Stimulated activated naive CD4-positive, alpha-beta T cell (primary cell): ENCODE data around the gene PCYT1B.
"Not testable (repeated sequence)": the region's sequence is repeated elsewhere in the genome, so short reads cannot be mapped to it uniquely, and the experiment has no call there.

Source experiments
- DNase-seq, 6 experiments: peaks; one replicate each; lab custom pipeline; 2025; lab: John Stamatoyannopoulos, UW

PCYT1B gene

DNA sequence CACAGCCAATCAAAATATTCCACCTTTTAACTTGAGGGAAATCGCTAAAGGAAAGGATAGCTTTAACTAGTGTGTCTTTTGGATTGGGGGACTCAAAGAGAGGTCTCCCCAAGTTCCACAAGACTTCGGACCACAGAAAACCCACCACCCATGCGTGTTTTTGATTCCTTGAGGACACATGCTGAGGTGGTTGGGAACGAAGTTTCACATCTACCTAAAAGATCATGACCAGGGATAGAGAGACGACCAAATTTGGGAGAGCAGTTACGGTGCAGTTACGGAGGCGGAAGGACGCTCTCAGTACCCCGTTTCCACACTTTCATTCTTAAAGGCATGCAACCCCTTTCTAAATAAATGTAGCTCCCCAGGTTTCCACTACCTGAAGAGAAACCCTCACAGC is 1.1 kb downstream of the PCYT1B start:
- no peak for DNase-seq

- no peak for DNase-seq
Observed at GRCh38 chrX:24643116-24643515, 4.0 kb downstream of the PCYT1B start.

DNA sequence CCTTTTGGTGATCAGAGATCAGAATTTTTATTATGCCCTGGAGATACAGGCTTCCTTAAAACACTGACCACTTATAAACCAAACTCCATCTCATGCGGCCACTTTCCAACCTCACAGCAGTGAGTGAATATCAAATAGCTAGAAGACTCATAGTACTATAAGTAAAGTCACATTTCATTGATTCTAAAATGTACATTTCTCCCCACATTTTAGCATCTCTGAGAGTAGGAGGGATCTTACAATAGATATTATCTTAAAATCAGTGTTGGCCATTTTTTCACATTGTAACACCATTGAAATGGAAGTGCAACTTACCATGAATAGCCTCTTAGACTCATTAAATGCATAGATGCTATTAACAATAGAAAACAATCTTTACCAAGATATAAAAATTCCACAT is 17.4 kb downstream of the PCYT1B start:
- DNase-seq, result no peak

GRCh38 chrX:24619647-24620046 is 27.5 kb downstream of the PCYT1B start:
- DNase-seq, result no peak

GRCh38 chrX:24610516-24610915 is 36.6 kb downstream of the PCYT1B start:
- no peak for DNase-seq

DNA sequence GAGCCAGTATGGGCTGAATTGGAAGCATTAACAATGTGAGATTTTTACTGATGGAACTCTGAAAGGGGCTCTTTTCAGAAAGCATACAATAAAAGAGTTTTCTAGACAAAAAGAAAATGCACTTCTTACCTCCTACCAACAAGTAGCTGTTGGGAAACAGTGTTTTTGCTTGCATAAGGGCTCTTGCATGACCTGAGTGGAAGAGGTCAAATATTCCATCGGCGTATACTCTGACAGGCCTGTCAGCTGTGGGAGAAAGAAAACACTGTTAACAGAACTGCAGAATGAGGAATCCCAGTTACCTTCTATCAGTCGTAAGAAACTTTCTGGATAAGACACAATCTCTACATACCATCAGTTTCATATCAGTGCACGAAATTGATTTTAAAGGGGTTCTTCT is 39.5 kb downstream of the PCYT1B start:
- DNase-seq, result no peak

DNA sequence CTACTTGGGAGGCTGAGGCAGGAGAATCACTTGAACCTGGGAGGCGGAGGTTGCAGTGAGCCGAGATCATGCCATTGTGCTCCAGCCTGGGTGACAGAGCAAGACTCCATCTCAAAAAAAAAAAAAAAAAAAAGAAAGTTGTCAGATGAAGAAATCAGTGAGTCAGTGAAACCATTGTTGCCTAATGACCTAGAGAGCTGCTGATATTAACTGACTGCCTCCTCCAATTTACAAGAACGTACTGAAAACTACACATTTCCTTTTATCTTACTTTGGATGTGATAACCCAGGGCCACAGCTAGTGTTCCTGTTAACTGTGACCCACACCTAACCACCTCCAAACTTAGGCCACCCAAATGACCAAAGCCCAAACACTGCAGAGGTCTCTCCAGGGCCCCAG is 41.2 kb downstream of the PCYT1B start:
- DNase-seq, result not testable (repeated sequence)

- no peak for DNase-seq
Observed at GRCh38 chrX:24603191-24603590, 44.0 kb downstream of the PCYT1B start.

DNA sequence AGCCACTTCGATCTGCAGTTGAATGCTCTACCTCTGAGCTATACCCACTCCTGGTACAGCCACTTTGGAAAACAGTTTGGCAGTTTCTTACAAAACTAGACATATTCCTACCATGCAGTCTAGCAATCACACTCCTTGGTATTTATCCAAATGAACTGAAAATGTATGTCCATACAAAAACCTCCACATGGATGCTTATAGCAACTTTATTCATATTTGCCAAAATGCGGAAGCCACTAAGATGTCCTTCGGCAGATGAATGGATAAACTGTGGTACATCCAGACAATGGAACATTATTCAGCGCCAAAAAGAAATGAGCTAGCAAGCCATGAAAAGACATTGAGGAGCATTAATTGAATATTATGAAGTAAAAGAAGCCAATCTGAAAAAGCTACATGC is 45.3 kb downstream of the PCYT1B start:
- DNase-seq, result no peak

- no peak for DNase-seq
Observed at GRCh38 chrX:24594501-24594900, 52.6 kb downstream of the PCYT1B start.

- DNase-seq, result no peak
Observed at GRCh38 chrX:24590111-24590510, 57.0 kb downstream of the PCYT1B start.

- DNase-seq, result no peak
Observed at GRCh38 chrX:24577091-24577490, 70.1 kb downstream of the PCYT1B start.

DNA sequence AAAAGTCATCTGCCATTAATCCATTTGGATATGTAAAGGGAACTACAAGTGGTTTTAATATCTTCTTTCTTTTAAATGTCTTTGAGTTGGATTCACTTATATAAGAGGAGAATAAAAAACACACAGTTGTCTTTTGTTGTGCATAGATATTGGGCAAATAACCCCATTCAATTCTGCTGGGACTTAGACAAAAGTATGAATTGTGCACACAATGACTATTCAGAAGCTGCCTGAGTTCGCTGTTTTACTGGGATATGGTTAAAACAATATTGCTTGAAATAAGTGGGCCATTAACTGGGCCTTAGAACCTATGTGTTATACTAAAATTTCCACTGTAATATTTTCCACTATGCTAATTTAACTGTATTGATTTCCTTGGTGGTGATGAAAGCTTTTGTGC is 71.7 kb downstream of the PCYT1B start:
- DNase-seq, result no peak

DNA sequence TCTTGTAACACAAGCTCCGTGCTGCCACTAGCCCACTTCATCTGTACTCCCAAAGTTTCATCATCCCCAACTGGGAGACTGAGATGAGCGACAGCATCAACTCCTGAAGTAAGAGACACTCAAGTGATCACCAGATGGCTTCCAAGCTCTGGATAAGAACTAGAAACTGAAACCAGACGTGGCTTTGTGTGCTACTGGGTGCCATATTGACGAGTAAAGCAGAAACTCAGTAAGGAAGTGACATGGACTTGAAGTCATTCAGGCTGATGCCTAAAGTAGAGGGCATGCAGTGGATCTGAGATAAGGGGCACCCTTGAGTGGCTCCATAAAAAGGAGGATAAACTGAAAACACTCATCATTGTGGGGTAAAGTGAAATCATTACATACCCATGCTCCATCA is 72.4 kb downstream of the PCYT1B start:
- DNase-seq, result no peak

DNA sequence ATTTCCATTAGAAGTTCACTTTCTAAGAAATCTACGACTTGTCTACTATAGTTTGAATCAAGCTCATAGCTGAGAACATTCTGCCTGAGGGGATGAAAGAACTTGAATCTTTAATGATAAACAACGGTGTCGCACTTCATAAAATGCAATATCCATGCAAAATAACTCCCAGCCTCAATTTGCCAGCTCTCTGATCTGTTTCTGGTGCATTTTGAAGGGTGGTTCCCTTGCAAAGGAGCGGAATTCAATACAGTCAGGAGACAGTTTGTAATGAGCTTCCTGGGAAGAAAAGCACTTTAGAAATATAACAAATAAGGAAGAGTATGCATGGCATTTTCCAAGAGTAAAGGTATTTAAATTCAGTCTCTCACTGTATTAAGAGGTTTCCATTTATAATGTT is 80.0 kb downstream of the PCYT1B start:
- no peak for DNase-seq

- DNase-seq, result no peak
Observed at GRCh38 chrX:24566240-24566639, 80.9 kb downstream of the PCYT1B start.

DNA sequence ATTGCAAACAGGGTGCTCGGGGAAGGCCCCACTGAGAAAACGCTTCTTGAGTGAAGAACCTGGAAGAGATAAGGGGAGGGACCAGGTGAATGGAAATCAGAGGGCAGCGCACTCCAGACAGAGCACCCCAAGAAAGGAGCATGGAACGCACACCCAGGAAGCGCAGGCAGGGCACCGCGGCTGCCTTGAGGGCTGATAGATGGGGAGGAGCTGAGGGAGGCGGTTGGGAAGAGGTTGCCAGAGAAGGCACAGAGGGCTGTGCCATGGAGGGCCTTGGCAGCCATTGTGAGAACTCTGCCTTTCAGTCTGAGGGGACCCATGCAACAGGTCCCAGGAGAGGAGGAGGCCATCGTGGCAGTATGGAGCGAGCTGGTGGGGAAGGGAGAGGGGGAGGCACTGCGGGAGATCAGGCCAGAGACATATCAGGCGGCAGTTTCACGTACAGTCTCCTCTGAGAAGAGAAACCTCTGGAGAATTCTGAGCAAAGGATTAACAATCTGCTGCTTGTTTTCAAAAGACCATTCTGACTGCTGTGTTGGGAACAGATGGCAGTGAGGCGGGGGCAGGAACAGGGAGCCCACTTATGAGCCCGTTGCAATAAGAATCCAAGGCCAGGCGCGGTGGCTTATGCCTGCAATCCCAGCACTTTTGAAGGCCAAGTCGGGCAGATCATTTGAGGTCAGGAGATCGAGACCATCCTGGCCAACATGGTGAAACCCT is 83.7 kb downstream of the PCYT1B start:
- no peak for DNase-seq

- DNase-seq, result no peak
Observed at GRCh38 chrX:24561121-24561520, 86.0 kb downstream of the PCYT1B start.

DNA sequence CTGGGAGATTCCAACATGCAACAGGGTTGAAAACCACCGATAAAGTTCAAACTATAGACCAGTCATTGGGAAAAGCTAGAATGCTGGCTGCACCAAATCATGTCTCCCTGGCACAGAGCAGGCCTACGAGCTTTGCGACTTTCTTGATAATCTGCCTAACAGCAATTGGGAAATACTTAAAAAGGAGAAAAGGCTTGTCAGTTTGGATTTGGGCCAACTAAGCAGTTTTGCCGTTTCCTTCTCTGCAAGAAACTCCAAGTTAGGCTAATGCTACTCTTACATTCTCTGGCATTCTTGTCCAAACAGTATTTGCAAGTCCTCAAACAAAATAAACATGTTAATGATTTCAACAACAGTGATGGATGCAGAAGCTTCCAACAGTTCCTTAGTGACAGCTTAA is 94.1 kb downstream of the PCYT1B start:
- no peak for DNase-seq

DNA sequence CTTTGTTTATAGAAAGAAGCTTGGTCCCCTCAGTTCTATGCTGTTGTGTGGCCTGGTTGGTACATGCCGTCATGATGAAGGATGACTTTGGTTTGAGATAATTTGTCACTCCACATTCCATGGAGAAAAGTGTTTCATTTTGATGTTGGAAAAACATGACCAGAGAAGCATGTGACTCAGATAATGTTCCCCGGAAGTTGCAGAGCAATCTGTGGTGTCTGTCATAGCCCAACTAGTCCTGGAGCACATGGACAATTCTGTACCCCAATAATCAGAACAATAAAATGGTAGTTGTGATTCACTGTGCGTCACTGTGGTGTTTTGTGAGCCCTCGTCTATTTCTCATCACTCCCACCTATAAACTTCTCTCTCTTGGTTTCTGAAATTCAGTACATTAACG is 97.0 kb downstream of the PCYT1B start:
- DNase-seq, result no peak

- no peak for DNase-seq
Observed at GRCh38 chrX:24547961-24548360, 99.2 kb downstream of the PCYT1B start.

- DNase-seq, result no peak
Observed at GRCh38 chrX:24542756-24543155, 104.4 kb downstream of the PCYT1B start.

DNA sequence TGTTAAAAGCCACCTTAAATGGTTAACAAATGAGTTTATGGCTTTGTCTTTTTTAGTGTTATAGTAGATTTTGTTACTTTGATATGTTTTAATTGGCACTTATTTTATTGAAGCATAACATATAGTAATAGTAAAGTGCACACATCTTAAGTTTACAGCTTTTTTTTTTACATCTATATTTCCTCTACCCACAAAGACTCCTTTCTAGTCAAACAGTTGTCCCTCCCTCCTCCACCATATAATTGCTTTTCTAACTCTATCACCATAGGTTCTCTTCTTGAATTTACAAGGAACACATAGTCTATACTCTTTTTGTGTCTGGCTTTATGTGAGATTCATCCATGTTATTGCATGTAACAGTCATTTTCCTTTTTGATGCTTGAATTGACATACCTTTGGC is 110.6 kb downstream of the PCYT1B start:
- DNase-seq, result no peak

DNA sequence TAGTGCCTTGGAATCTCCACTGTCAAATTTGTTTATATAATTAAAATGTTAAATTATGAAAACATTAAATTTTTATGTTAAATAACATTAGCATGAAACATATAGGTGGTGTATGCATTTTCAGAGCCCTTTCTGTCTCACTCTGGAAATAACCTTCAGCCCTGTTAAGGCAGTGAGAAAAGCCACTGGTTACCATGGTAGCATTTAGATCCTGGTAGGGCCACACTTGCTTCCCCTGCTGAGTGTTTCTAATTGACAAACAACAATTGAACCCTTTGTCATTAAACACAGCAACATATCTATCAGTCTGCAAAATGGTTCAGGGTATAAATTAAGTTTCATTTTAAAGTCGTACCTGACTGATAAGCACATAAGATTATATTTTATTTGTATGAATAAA is 118.5 kb downstream of the PCYT1B start:
- DNase-seq, result no peak

DNA sequence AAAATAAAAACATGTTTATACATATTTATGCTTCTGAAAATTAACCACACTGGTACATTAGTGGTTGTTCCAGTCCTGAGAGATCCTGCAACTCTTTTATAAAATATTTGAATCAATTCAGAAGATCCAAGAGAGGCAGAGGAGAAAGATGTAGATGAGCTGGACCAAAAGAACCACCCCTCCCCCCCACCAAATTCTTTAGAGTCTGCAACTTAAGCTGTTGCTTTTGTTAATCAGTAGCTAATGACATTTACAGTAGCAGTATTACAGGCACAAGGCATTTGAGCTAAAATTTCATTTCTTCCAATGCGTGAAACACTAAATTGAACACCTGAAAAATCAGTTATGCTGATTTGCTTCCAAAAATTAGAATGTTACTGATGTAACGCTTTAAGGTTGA is 120.5 kb downstream of the PCYT1B start:
- DNase-seq, result no peak
